Chondrocyte (in vitro differentiated cells): ENCODE measurements around the gene LGALS3. TPM values are rescaled to one million over a fixed set of nuclear protein-coding genes. Genes with fewer than 3 reads are reported as not detected.

Experiments
- DNase-seq: peaks from one replicate; pipeline ENCODE4 v3.0.0; 2021; ENCODE audit warnings: mixed read lengths, low spot score
- H3K27ac Mint-ChIP-seq: one replicate; pipeline ENCODE4 v1.8.0; 2021; ENCODE audit warnings: mild to moderate bottlenecking, moderate library complexity, mixed read lengths; ENCODE audit not compliant: unreplicated experiment
- H3K27me3 Mint-ChIP-seq: 2 replicates; pipeline ENCODE4 v1.8.0; 2021; ENCODE audit warnings: low read depth, mixed read lengths
- H3K36me3 Mint-ChIP-seq: 2 replicates; pipeline ENCODE4 v1.8.0; 2021; ENCODE audit warnings: low read depth, mixed read lengths
- H3K4me1 Mint-ChIP-seq: 2 replicates; pipeline ENCODE4 v1.8.0; 2021; ENCODE audit warnings: low read depth, mild to moderate bottlenecking, mixed read lengths
- H3K4me3 Mint-ChIP-seq: one replicate; pipeline ENCODE4 v1.8.0; 2021; ENCODE audit warnings: mild to moderate bottlenecking, moderate library complexity, mixed read lengths; ENCODE audit not compliant: unreplicated experiment
- H3K9me3 Mint-ChIP-seq: 2 replicates; pipeline ENCODE4 v1.8.0; 2021; ENCODE audit warnings: low read depth, mixed read lengths
- total RNA-seq: library from RNA; stranded (reverse); gene quantifications from 3 replicates; pipeline ENCODE4 v1.2.1, GENCODE V29; 2021
- TF ChIP-seq, protein P1 (sequence below): fragments of 200-600 bp; sonication (generic); IDR thresholded peaks from 2 replicates; pipeline ENCODE4 v1.5.0; 2021; ENCODE audit warnings: antibody characterized with exemption, mild to moderate bottlenecking, moderate library complexity

The LGALS3 gene
- total RNA-seq, 1 donor from 2014 or later = 53.5 TPM

DNA sequence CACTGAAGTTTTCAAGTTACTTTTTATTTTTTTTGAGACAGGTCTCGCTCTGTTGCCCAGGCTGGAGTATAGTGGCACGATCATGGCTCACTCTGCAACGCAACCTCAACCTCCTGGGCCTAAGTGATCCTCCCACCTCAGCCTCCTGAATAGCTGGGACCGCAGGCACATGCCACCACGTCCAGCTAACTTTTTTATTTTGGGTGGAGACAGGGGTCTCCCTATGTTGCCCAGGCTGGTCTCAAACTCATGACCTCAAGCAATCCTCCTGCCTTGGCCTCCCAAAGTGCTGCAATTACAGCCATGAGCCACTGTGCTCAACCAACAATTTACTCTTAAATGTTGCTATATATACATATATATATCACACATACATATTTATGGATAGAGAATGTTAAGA lies 27.4 kb upstream of the LGALS3 start:
- H3K4me3 Mint-ChIP-seq = no peak overlapping the region
- peaks cover 2% of the 10 kb centered on the region for H3K36me3 Mint-ChIP-seq
- no peaks in the 10 kb centered on the region for H3K27me3 Mint-ChIP-seq
- H3K9me3 Mint-ChIP-seq = peaks cover 8% of the 10 kb centered on the region
- TF ChIP-seq, protein P1, sequence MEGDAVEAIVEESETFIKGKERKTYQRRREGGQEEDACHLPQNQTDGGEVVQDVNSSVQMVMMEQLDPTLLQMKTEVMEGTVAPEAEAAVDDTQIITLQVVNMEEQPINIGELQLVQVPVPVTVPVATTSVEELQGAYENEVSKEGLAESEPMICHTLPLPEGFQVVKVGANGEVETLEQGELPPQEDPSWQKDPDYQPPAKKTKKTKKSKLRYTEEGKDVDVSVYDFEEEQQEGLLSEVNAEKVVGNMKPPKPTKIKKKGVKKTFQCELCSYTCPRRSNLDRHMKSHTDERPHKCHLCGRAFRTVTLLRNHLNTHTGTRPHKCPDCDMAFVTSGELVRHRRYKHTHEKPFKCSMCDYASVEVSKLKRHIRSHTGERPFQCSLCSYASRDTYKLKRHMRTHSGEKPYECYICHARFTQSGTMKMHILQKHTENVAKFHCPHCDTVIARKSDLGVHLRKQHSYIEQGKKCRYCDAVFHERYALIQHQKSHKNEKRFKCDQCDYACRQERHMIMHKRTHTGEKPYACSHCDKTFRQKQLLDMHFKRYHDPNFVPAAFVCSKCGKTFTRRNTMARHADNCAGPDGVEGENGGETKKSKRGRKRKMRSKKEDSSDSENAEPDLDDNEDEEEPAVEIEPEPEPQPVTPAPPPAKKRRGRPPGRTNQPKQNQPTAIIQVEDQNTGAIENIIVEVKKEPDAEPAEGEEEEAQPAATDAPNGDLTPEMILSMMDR = no peak
- H3K4me1 Mint-ChIP-seq = peaks cover 37% of the 10 kb centered on the region
- no peak for DNase-seq
- peak overlapping the region; percentile 99 for H3K27ac Mint-ChIP-seq

DNA sequence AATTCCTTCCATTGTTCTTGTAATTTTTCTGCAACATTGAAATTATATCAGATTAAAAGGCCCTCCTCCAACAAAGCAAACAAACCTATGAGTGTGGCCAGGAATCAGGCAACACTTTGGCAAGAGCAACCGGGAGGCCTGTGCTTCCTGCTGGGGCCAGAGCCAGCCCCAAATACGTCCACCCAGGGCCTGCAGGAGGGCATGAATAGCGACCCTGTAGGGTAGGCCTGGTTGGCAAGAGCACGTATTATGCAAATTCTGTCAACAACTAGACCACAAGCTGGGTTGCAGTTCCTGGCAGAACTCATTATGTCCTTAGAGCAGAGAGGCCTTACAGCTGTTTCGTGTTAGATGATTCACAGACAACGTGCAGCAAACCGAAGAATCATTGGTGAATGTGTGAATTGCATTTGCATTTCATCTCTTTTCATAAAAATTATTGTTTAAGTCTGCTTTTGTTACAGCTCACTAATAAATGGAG lies 26.9 kb upstream of the LGALS3 start:
- Mint-ChIP-seq H3K4me3 (no peak overlapping the region), H3K27ac (peak overlapping the region; percentile 99), H3K4me1 (peaks cover 39% of the 10 kb centered on the region), H3K36me3 (peaks cover 2% of the 10 kb centered on the region), H3K9me3 (peaks cover 8% of the 10 kb centered on the region), H3K27me3 (no peaks in the 10 kb centered on the region)
- TF ChIP-seq, protein P1 = peak; percentile 22
- no peak for DNase-seq

DNA sequence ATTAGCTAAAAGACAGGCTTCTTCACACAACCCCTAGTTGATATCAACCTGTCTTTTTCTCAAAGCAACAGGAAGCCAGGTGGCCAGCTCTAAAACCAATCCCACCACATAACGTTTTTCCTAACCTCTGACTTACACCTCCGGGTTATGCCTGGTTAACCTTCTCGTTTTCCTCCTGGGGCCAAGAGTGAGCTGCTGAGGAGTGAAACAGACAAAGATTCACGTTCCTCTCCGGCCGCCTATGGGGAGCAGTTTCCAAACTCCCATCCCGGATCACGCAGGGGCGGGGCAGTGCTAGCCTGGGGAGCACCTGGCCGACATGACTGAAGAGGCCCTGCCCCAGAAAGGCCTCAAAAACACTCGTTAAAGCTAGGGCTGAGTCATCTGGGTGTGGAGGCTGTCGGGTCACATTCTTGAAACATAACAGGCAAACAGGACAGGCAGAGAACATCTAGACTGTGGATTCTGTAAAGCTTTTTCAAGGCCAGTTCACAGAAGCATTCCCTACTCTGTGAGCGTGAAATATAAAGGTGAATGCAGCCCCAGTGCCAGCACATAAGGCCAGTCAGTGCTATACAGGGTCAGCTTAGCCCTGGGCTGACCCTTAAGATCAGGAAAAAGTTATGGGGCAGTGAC lies 25.9 kb upstream of the LGALS3 start:
- H3K36me3 Mint-ChIP-seq = peaks cover 2% of the 10 kb centered on the region
- peaks cover 48% of the 10 kb centered on the region for H3K4me1 Mint-ChIP-seq
- TF ChIP-seq, protein P1 = no peak
- no peak for DNase-seq
- H3K9me3 Mint-ChIP-seq = peaks cover 8% of the 10 kb centered on the region
- H3K4me3 Mint-ChIP-seq = peak overlapping the region; percentile 47
- H3K27ac Mint-ChIP-seq = peak overlapping the region; percentile 99
- no peaks in the 10 kb centered on the region for H3K27me3 Mint-ChIP-seq

DNA sequence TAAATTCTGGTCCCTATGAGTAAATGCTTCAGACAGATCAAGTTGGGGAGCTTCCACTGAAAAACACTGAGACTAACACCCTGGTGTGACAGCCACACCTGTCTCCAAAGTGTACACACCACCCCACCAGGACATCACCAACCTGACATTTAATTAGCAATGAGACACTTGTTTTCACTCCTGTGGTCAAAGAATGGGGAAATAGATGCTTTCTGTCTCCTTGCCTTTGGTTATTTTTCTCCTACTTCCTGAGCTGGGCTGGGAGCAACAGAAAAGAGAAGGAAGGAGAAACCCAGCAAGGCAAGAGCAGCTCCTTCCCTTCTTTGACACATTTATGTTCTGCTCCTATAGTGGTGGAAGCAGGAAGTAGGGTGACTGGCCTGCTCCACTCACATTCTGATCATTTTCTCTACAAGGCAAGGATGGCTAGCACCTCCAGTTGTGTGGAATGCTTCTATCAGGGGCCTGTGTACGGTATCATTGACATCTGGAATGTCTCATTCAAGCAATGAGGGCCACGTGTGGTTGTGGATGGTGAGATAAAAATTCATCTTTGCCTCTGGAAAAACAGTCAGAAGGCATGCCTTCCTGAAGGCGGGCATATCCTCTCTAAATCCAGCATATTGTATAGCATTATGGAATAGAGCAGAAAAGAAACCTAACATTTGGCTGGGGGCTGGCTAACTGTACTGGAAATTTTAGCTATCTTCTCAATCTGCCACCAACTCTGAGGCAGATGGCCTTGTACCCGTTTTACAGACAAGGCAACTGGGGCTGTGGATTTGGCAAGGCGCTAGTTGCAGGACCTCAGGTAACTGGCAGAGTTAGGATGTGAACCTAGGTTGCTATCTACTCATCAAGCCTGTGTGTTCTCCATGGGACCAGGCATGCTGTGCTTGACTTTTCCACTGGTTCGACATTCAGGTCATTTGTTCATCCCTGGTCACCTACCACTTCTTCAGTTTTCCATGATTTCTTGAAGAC lies 24.8 kb upstream of the LGALS3 start:
- Mint-ChIP-seq H3K9me3 (peaks cover 8% of the 10 kb centered on the region), H3K27me3 (no peaks in the 10 kb centered on the region), H3K27ac (peak overlapping the region; percentile 99), H3K4me1 (peaks cover 57% of the 10 kb centered on the region), H3K36me3 (peaks cover 2% of the 10 kb centered on the region), H3K4me3 (no peak overlapping the region)
- no peak for DNase-seq
- TF ChIP-seq, protein P1 = no peak

DNA sequence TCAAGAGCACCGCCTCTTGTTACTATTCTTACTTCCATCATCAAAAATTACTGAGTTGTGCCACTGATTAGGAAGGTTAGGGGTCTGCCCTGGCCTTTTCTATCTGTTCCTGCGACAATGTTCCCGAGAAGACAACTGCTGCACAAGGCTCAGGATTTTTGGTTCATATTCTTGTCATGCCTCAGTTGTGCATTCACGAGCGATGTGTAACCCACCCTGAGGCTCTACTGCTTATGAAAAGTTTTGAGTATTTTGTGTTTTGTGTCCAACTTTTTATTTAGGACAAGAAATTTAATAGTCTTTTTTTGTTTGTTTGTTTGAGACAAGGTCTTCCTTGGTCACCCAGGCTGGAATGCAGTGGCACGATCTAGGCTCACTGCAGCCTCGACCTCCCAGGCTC lies 23.1 kb upstream of the LGALS3 start:
- TF ChIP-seq, protein P1 = no peak
- peaks cover 54% of the 10 kb centered on the region for H3K4me1 Mint-ChIP-seq
- H3K4me3 Mint-ChIP-seq = no peak overlapping the region
- no peak for DNase-seq
- peaks cover 2% of the 10 kb centered on the region for H3K36me3 Mint-ChIP-seq
- peak overlapping the region; percentile 12 for H3K27ac Mint-ChIP-seq
- H3K27me3 Mint-ChIP-seq = no peaks in the 10 kb centered on the region
- H3K9me3 Mint-ChIP-seq = peaks cover 8% of the 10 kb centered on the region
